ENCODE results near the gene TBC1D10A. TPM values are rescaled to one million over a fixed set of nuclear protein-coding genes. Genes with fewer than 3 reads are reported as not detected.

Gene TBC1D10A
- total RNA-seq, 1 experiment from 2014 or later = 12.6 TPM

DNA sequence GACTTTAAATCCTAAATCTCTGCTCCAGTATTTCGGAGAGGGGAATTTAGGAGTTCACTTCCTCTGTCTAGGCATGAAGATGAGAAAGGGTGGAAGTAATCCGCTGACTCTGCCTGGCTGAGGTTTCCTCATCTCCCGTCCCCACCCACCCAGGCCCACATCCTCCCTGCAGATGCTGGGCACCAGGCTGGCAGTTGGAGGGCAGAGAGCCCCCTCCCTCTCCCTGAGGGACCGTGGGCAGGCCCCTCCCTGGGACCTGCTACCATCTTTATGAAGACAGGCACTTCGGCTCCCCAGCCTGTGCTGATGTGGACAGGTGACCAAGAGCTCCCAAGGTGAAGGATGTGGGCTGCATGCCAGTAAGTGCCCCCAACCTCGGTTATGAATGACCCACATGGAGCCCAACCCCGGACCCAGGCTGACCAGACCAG, 44.1 kb downstream of the TBC1D10A start:
- Histone ChIP-seq H3K36me3 (ENCODE audit: low read depth, low read length) (no peaks in the 10 kb centered on the region), H3K4me2 (ENCODE audit: low read length) (no peak overlapping the region), H3F3A (ENCODE audit: low read length, unreplicated experiment) (no peaks in the 10 kb centered on the region), H3K9ac (ENCODE audit: low read length) (no peak overlapping the region), H4K20me1 (ENCODE audit: low read length) (no peaks in the 10 kb centered on the region), H3K9me3 (ENCODE audit: low read length) (no peaks in the 10 kb centered on the region), H2AFZ (ENCODE audit: low read length) (no peak overlapping the region), H3K4me3 (ENCODE audit: low read length) (no peak overlapping the region), H3K27ac (ENCODE audit: low read length) (no peak overlapping the region), H3K79me2 (ENCODE audit: low read length) (no peaks in the 10 kb centered on the region), H3K4me1 (ENCODE audit: insufficient read depth, low read length) (peaks cover 5% of the 10 kb centered on the region; the same call in 1 of the 2 replicates), H3K9me2 (replicated peaks; ENCODE audit: low read length) (no peaks in the 10 kb centered on the region), H3K27me3 (ENCODE audit: low read length) (no peaks in the 10 kb centered on the region)
- no TSS peak for BruUV-seq (replicated peaks)
- intact Hi-C loops (cut with micrococcal nuclease) = no loop called here
- ChIA-PET CTCF (no interaction called here), POLR2A (ENCODE audit: unreplicated experiment) (no interaction called here)
- TF ChIP-seq EZH2phosphoT487 (IDR thresholded peaks at IDR 0.05; ENCODE audit: borderline replicate concordance, low read length) (no peak), EZH2 (IDR thresholded peaks at IDR 0.05; ENCODE audit: low read length, unreplicated experiment) (no peak)
- TF ChIP-seq, protein P1, sequence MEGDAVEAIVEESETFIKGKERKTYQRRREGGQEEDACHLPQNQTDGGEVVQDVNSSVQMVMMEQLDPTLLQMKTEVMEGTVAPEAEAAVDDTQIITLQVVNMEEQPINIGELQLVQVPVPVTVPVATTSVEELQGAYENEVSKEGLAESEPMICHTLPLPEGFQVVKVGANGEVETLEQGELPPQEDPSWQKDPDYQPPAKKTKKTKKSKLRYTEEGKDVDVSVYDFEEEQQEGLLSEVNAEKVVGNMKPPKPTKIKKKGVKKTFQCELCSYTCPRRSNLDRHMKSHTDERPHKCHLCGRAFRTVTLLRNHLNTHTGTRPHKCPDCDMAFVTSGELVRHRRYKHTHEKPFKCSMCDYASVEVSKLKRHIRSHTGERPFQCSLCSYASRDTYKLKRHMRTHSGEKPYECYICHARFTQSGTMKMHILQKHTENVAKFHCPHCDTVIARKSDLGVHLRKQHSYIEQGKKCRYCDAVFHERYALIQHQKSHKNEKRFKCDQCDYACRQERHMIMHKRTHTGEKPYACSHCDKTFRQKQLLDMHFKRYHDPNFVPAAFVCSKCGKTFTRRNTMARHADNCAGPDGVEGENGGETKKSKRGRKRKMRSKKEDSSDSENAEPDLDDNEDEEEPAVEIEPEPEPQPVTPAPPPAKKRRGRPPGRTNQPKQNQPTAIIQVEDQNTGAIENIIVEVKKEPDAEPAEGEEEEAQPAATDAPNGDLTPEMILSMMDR (conservative IDR thresholded peaks at IDR 0.05; ENCODE audit: low read depth, low read length) = no peak
- no peak for DNase-seq
- no peak for ATAC-seq

DNA sequence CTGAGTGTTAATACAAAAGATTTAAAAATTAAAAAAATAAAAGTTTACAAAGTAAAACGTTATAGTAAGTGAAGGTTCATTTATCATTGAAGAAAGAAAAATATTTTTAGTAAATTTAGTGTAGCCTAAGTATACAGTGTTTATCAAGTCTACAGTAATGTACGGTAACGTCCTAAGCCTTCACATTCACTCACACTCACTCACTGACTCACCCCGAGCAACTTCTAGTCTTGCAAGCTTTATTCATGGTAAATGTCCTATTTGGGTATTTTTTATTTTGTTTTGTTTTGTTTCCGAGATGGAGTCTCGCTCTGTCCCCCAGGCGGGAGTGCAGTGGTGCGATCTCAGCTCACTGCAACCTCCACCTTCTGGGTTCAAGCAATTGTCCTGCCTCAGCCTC, 46.2 kb downstream of the TBC1D10A start:
- Histone ChIP-seq H2AFZ (ENCODE audit: low read length) (no peak overlapping the region), H3K36me3 (ENCODE audit: low read depth, low read length) (no peaks in the 10 kb centered on the region), H3K9me3 (ENCODE audit: low read length) (no peaks in the 10 kb centered on the region), H3K9ac (ENCODE audit: low read length) (no peak overlapping the region), H3K4me3 (ENCODE audit: low read length) (no peak overlapping the region), H3K9me2 (replicated peaks; ENCODE audit: low read length) (no peaks in the 10 kb centered on the region), H3F3A (ENCODE audit: low read length, unreplicated experiment) (no peaks in the 10 kb centered on the region), H4K20me1 (ENCODE audit: low read length) (no peaks in the 10 kb centered on the region), H3K4me2 (ENCODE audit: low read length) (no peak overlapping the region), H3K27ac (ENCODE audit: low read length) (no peak overlapping the region), H3K4me1 (ENCODE audit: insufficient read depth, low read length) (peaks cover 6% of the 10 kb centered on the region; the same call in 1 of the 2 replicates), H3K79me2 (ENCODE audit: low read length) (no peaks in the 10 kb centered on the region), H3K27me3 (ENCODE audit: low read length) (no peaks in the 10 kb centered on the region)
- CTCF ChIA-PET = no interaction called here
- POLR2A ChIA-PET (ENCODE audit: unreplicated experiment) = no interaction called here
- DNase-seq (no peak), ATAC-seq (no peak)
- BruUV-seq (replicated peaks) = no TSS peak
- intact Hi-C loops (cut with micrococcal nuclease) = no loop called here
- TF ChIP-seq EZH2 (IDR thresholded peaks at IDR 0.05; ENCODE audit: low read length, unreplicated experiment) (no peak), EZH2phosphoT487 (IDR thresholded peaks at IDR 0.05; ENCODE audit: borderline replicate concordance, low read length) (no peak)
- TF ChIP-seq, protein P1 (conservative IDR thresholded peaks at IDR 0.05; ENCODE audit: low read depth, low read length) = no peak

DNA sequence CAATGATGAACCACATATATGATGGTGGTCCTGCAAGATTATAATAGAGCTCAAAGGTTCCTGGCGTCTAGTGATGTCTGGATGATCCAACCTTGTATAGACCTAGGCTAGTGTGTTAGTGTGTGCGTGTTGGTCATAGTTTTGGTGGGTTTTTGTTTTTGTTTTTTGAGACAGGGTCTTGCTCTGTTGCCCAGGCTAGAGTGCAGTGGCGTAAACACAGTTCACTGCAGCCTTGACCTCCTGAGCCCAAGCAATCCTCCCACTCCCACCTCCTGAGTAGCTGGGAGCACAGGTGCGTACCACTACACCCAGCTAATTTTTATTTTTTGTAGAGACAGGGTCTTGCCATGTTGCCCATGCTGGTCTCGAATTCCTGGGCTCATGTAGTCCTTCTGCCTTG, 46.8 kb downstream of the TBC1D10A start:
- TF ChIP-seq EZH2 (IDR thresholded peaks at IDR 0.05; ENCODE audit: low read length, unreplicated experiment) (no peak), EZH2phosphoT487 (IDR thresholded peaks at IDR 0.05; ENCODE audit: borderline replicate concordance, low read length) (no peak)
- TF ChIP-seq, protein P1 (conservative IDR thresholded peaks at IDR 0.05; ENCODE audit: low read depth, low read length) = no peak
- DNase-seq (no peak), ATAC-seq (no peak)
- Histone ChIP-seq H3K4me2 (ENCODE audit: low read length) (no peak overlapping the region), H3K27ac (ENCODE audit: low read length) (no peak overlapping the region), H3K27me3 (ENCODE audit: low read length) (no peaks in the 10 kb centered on the region), H3K36me3 (ENCODE audit: low read depth, low read length) (no peaks in the 10 kb centered on the region), H3K9me3 (ENCODE audit: low read length) (no peaks in the 10 kb centered on the region), H3K4me3 (ENCODE audit: low read length) (no peak overlapping the region), H2AFZ (ENCODE audit: low read length) (no peak overlapping the region), H3K4me1 (ENCODE audit: insufficient read depth, low read length) (peaks cover 6% of the 10 kb centered on the region; the same call in 1 of the 2 replicates), H3F3A (ENCODE audit: low read length, unreplicated experiment) (no peaks in the 10 kb centered on the region), H3K9ac (ENCODE audit: low read length) (no peak overlapping the region), H3K79me2 (ENCODE audit: low read length) (no peaks in the 10 kb centered on the region), H4K20me1 (ENCODE audit: low read length) (no peaks in the 10 kb centered on the region), H3K9me2 (replicated peaks; ENCODE audit: low read length) (no peaks in the 10 kb centered on the region)
- intact Hi-C loops (cut with micrococcal nuclease) = no loop called here
- CTCF ChIA-PET = no interaction called here
- POLR2A ChIA-PET (ENCODE audit: unreplicated experiment) = no interaction called here
- BruUV-seq (replicated peaks) = no TSS peak

All from PC-3 (cell line).